ENCODE data around the gene CHADL.

DNA sequence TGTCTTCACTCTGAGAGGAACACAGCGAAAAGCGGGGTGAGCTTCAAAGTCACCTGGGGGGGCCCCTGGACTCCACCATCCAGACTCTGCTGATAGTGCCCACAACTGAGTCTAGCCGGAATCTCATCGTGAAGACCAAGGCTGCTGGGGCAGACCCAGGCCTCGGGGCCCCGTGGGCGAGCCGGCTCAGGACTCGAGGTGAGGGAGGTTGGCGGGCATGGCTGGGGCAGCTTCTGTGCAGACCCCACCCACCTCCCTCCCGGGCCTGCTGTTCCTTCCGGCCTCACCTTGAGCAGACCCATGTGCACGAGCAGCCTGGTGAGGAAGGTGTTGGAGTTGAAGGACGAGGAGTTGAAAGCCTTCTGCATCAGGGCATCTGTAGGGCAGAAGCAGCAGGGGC lies 8.7 kb upstream of the CHADL start:
- TF ChIP-seq CTCF (IDR thresholded peaks at IDR 0.05): no peak
- no peak for TF ChIP-seq POLR2A (IDR thresholded peaks at IDR 0.05; ENCODE audit: low read depth)

All from esophagus muscularis mucosa (tissue), 3 donors.